ENCODE data around the gene KCTD2. TPM values are rescaled to one million over a fixed set of nuclear protein-coding genes. Genes with fewer than 3 reads are reported as not detected.

KCTD2 gene
- total and polyA plus RNA-seq, 9 of the 15 experiments (the other 6 are each of a cell fraction or from before 2014, with no cell fraction given) = 1.7 to 32.9 (median 15.8) TPM

DNA sequence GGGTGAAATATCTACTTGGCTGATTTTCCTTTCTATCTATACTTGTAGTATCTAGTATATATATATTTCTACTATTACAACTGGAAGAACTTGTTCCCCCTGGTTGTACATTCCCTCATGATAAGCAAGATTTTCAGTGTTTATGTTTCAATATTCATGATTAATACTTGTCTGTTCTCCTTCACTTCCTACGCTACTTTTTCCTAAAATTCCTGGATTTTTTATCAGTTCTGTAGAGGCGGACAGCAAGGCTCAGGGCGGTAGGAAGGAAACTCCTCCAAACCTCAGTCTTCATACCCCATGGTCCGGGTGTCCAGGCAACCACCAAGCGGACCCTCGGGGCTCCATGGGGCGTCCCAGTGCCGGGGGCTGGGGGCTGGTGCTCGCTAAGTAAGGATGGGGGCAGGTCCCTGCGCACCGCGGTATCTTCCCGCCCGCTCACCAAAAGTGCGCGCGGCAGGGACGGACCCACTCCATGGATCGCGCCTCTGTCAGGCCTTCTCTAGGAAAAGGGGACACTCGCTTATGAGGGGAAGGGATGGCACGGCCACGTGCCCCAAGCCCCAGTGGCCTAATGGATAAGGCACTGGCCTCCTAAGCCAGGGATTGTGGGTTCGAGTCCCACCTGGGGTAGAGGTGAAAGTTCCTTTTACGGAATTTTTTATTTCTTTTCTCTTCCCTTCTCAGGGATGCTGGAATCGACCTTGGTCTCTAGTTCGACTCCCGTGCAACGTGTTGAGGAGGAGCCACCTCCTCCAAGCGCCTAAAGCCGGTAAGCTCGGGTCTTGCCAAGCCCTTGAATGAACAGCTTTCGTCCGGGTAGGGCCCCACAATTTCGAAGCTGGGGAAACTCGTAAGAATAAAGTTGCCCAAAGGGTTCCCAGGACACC, 13.4 kb upstream of the KCTD2 start (continued):
- TF ChIP-seq TSC22D4 (tag; IDR thresholded peaks at IDR 0.05) (no peak), HMGN3 (IDR thresholded peaks at IDR 0.05; ENCODE audit: borderline replicate concordance, extremely low read depth, insufficient read length, low read depth, low read length) (no peak), TCF7L2 (IDR thresholded peaks at IDR 0.05; ENCODE audit: low read depth, low read length) (no peak), ZC3H4 (CRISPR knock-in tag; IDR thresholded peaks at IDR 0.05; ENCODE audit: borderline replicate concordance) (no peak), XRCC5 (IDR thresholded peaks at IDR 0.05; ENCODE audit: low read depth, low read length) (no peak), ZNF699 (CRISPR knock-in tag; IDR thresholded peaks at IDR 0.05; ENCODE audit: insufficient replicate concordance) (no peak), PHB (CRISPR knock-in tag; IDR thresholded peaks at IDR 0.05) (no peak), ZNF354B (CRISPR knock-in tag; IDR thresholded peaks at IDR 0.05) (no peak), ZKSCAN3 (CRISPR knock-in tag; IDR thresholded peaks at IDR 0.05) (no peak), MCM7 (IDR thresholded peaks at IDR 0.05) (no peak), NR2F6 (CRISPR knock-in tag; IDR thresholded peaks at IDR 0.05) (no peak), THRAP3 (IDR thresholded peaks at IDR 0.05; ENCODE audit: borderline replicate concordance) (no peak), SOX6 (IDR thresholded peaks at IDR 0.05) (0 out of 2 replicates have a peak, but pooled peaks have one; percentile 38), POU5F1 (IDR thresholded peaks at IDR 0.05; ENCODE audit: borderline replicate concordance, low read depth, low read length, partially characterized antibody) (no peak), HIVEP1 (CRISPR knock-in tag; IDR thresholded peaks at IDR 0.05) (no peak), ZFP30 (CRISPR knock-in tag; IDR thresholded peaks at IDR 0.05; ENCODE audit: borderline replicate concordance) (no peak), ZNF174 (CRISPR knock-in tag; IDR thresholded peaks at IDR 0.05) (no peak)
- TF ChIP-seq, protein P1, sequence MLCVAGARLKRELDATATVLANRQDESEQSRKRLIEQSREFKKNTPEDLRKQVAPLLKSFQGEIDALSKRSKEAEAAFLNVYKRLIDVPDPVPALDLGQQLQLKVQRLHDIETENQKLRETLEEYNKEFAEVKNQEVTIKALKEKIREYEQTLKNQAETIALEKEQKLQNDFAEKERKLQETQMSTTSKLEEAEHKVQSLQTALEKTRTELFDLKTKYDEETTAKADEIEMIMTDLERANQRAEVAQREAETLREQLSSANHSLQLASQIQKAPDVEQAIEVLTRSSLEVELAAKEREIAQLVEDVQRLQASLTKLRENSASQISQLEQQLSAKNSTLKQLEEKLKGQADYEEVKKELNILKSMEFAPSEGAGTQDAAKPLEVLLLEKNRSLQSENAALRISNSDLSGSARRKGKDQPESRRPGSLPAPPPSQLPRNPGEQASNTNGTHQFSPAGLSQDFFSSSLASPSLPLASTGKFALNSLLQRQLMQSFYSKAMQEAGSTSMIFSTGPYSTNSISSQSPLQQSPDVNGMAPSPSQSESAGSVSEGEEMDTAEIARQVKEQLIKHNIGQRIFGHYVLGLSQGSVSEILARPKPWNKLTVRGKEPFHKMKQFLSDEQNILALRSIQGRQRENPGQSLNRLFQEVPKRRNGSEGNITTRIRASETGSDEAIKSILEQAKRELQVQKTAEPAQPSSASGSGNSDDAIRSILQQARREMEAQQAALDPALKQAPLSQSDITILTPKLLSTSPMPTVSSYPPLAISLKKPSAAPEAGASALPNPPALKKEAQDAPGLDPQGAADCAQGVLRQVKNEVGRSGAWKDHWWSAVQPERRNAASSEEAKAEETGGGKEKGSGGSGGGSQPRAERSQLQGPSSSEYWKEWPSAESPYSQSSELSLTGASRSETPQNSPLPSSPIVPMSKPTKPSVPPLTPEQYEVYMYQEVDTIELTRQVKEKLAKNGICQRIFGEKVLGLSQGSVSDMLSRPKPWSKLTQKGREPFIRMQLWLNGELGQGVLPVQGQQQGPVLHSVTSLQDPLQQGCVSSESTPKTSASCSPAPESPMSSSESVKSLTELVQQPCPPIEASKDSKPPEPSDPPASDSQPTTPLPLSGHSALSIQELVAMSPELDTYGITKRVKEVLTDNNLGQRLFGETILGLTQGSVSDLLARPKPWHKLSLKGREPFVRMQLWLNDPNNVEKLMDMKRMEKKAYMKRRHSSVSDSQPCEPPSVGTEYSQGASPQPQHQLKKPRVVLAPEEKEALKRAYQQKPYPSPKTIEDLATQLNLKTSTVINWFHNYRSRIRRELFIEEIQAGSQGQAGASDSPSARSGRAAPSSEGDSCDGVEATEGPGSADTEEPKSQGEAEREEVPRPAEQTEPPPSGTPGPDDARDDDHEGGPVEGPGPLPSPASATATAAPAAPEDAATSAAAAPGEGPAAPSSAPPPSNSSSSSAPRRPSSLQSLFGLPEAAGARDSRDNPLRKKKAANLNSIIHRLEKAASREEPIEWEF (CRISPR knock-in tag; IDR thresholded peaks at IDR 0.05) = no peak
- TF ChIP-seq, protein P2, sequence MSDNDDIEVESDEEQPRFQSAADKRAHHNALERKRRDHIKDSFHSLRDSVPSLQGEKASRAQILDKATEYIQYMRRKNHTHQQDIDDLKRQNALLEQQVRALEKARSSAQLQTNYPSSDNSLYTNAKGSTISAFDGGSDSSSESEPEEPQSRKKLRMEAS (CRISPR knock-in tag; IDR thresholded peaks at IDR 0.05) = peak; percentile 88
- TF ChIP-seq, protein P3, sequence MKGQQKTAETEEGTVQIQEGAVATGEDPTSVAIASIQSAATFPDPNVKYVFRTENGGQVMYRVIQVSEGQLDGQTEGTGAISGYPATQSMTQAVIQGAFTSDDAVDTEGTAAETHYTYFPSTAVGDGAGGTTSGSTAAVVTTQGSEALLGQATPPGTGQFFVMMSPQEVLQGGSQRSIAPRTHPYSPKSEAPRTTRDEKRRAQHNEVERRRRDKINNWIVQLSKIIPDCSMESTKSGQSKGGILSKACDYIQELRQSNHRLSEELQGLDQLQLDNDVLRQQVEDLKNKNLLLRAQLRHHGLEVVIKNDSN (CRISPR knock-in tag; IDR thresholded peaks at IDR 0.05) = peak; percentile 86
- TF ChIP-seq, protein P4, sequence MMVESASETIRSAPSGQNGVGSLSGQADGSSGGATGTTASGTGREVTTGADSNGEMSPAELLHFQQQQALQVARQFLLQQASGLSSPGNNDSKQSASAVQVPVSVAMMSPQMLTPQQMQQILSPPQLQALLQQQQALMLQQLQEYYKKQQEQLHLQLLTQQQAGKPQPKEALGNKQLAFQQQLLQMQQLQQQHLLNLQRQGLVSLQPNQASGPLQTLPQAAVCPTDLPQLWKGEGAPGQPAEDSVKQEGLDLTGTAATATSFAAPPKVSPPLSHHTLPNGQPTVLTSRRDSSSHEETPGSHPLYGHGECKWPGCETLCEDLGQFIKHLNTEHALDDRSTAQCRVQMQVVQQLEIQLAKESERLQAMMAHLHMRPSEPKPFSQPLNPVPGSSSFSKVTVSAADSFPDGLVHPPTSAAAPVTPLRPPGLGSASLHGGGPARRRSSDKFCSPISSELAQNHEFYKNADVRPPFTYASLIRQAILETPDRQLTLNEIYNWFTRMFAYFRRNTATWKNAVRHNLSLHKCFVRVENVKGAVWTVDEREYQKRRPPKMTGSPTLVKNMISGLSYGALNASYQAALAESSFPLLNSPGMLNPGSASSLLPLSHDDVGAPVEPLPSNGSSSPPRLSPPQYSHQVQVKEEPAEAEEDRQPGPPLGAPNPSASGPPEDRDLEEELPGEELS (CRISPR knock-in tag; IDR thresholded peaks at IDR 0.05; ENCODE audit: borderline replicate concordance) = no peak
